Tibial artery (tissue), 4 donors: Measurements from ENCODE around the gene FARS2.

Experiments
- DNase-seq, 2 donors: peaks; one replicate each; pipeline ENCODE4 v3.0.0-alpha.2; 2019
- H3K27ac ChIP-seq, 2 donors: fragments of 200-600 bp; sonication (generic) in 1 of 2; 1 replicate in 1 of 2; 2 replicates in 1 of 2; pipeline ENCODE4 v1.5.1; 2018 to 2019; ENCODE audit warnings: mild to moderate bottlenecking in 1 of 2
- H3K27me3 ChIP-seq, 2 donors: fragments of 200-600 bp; sonication (generic) in 1 of 2; one replicate each; pipeline versions ENCODE4 v1.5.1 to v1.6.0; 2016 to 2019
- H3K36me3 ChIP-seq, 3 donors: fragments of 200-600 bp; sonication (generic) in 2 of 3; one replicate each; pipeline ENCODE4 v1.5.1; 2016 to 2019; ENCODE audit warnings: mild to moderate bottlenecking in 2 of 3
- H3K4me1 ChIP-seq, 4 donors: fragments of 200-600 bp; sonication (generic) in 2 of 4; 1 replicate in 3 of 4; 2 replicates in 1 of 4; pipeline ENCODE4 v1.5.1; 2016 to 2019
- H3K4me3 ChIP-seq, 2 donors: fragments of 200-600 bp; sonication (generic) in 1 of 2; 1 replicate in 1 of 2; 2 replicates in 1 of 2; pipeline ENCODE4 v1.5.1; 2018 to 2019; ENCODE audit warnings: mild to moderate bottlenecking in 2 of 2
- H3K9me3 ChIP-seq, 3 donors: fragments of 200-600 bp; sonication (generic) in 1 of 3; one replicate each; pipeline ENCODE4 v1.5.1; 2016 to 2019
- CTCF ChIP-seq, 2 experiments: fragments of 200-600 bp in 1 of 2; fragments of 450-650 bp in 1 of 2; IDR thresholded peaks; one replicate each; pipeline ENCODE4 v1.5.1; 2017 to 2019; ENCODE audit warnings: antibody characterized with exemption in 2 of 2, mild to moderate bottlenecking in 1 of 2, moderate library complexity in 1 of 2
- intact Hi-C: fragments of 100-400 bp; cut with DNase I; formaldehyde crosslinking; loops from one replicate; pipeline ENCODE4 v1.15.0; 2023; ENCODE audit warnings: low total_unique reads

Gene FARS2

DNA sequence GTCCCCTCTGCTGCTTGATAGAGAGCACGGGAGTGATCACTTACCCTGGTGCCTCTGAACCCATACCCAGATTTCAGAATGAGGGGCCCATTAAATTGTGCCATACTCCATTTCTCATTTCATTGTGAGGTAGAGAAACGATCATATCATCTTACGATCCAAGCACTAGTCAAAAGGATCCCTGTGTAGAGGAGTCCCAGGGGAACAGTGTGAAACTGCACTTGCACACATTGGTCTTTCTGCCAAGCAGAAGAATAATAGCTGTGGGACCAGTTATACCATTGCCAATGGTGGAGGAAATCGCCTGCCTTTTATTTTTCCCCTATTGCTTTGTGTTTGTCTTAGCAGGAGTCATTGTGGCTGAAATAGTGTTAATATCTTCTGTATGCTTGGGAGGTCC lies 161.9 kb downstream of the FARS2 start:
- H3K9me3 ChIP-seq = no peaks in the 10 kb centered on the region
- H3K4me1 ChIP-seq = no peaks in the 10 kb centered on the region
- H3K27ac ChIP-seq = no peak overlapping the region
- H3K36me3 ChIP-seq = no peaks in the 10 kb centered on the region
- intact Hi-C loops = no loop called here
- DNase-seq = no peak
- no peak overlapping the region for H3K4me3 ChIP-seq
- no peaks in the 10 kb centered on the region for H3K27me3 ChIP-seq
- TF ChIP-seq CTCF (IDR thresholded peaks at IDR 0.05) = no peak

- Histone ChIP-seq H3K36me3 (no peaks in the 10 kb centered on the region), H3K9me3 (no peaks in the 10 kb centered on the region), H3K27me3 (no peaks in the 10 kb centered on the region), H3K4me1 (no peaks in the 10 kb centered on the region), H3K27ac (no peak overlapping the region), H3K4me3 (no peak overlapping the region)
- no peak for DNase-seq
- no peak for TF ChIP-seq CTCF (IDR thresholded peaks at IDR 0.05)
- intact Hi-C loops = no loop called here
Observed at GRCh38 chr6:5424726-5425125, 163.4 kb downstream of the FARS2 start.

GRCh38 chr6:5425267-5425666 lies 164.0 kb downstream of the FARS2 start:
- Histone ChIP-seq H3K9me3 (no peaks in the 10 kb centered on the region), H3K4me1 (no peaks in the 10 kb centered on the region), H3K4me3 (no peak overlapping the region), H3K36me3 (no peaks in the 10 kb centered on the region), H3K27me3 (no peaks in the 10 kb centered on the region), H3K27ac (no peak overlapping the region)
- intact Hi-C loops = no loop called here
- DNase-seq = no peak
- TF ChIP-seq CTCF (IDR thresholded peaks at IDR 0.05) = no peak

GRCh38 chr6:5425797-5426196 lies 164.5 kb downstream of the FARS2 start:
- Histone ChIP-seq H3K9me3 (no peaks in the 10 kb centered on the region), H3K27me3 (no peaks in the 10 kb centered on the region), H3K4me1 (no peaks in the 10 kb centered on the region), H3K4me3 (no peak overlapping the region), H3K36me3 (no peaks in the 10 kb centered on the region), H3K27ac (no peak overlapping the region)
- DNase-seq = no peak
- no peak for TF ChIP-seq CTCF (IDR thresholded peaks at IDR 0.05)
- intact Hi-C loops = no loop called here

- H3K27me3 ChIP-seq = no peaks in the 10 kb centered on the region
- H3K36me3 ChIP-seq = peaks cover 0 to 10% (median 3%) of the 10 kb centered on the region in 3 donors
- H3K4me3 ChIP-seq = no peak overlapping the region
- H3K4me1 ChIP-seq = no peaks in the 10 kb centered on the region
- no peaks in the 10 kb centered on the region for H3K9me3 ChIP-seq
- no peak overlapping the region for H3K27ac ChIP-seq
- intact Hi-C loops = no loop called here
- TF ChIP-seq CTCF (IDR thresholded peaks at IDR 0.05) = no peak
- no peak for DNase-seq
Observed at GRCh38 chr6:5427586-5427985, 166.3 kb downstream of the FARS2 start.

DNA sequence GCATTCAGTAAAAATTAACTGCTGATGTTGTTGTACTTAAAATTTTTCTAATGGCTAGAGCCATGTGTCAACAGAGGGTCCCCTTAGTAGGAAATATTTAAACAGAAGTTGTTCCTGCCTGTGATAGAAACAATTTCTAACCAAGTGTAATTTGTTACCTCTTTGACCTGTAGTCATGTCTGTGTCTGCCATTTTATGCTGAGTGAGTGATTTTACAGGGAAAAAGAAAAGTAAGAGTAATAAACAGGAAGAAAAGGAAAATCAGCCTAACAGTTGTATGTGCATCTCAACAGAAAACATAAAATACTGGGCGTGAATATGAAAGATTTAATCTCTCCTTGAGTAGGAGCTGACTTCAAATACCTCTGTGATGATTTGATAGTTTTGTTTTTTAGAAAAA lies 172.0 kb downstream of the FARS2 start:
- H3K27ac ChIP-seq = no peak overlapping the region
- H3K27me3 ChIP-seq = no peaks in the 10 kb centered on the region
- H3K4me1 ChIP-seq = peaks cover 0 to 15% (median 2%) of the 10 kb centered on the region in 4 donors
- no peak for TF ChIP-seq CTCF (IDR thresholded peaks at IDR 0.05)
- H3K4me3 ChIP-seq = no peak overlapping the region
- intact Hi-C loops = no loop called here
- DNase-seq = no peak
- H3K9me3 ChIP-seq = no peaks in the 10 kb centered on the region
- peaks cover 0 to 10% (median 3%) of the 10 kb centered on the region in 3 donors for H3K36me3 ChIP-seq
